HL-60 (cell line): ENCODE results near the gene EGLN1.

Experiments used
- POLR2AphosphoS5 ChIP-seq: IDR thresholded peaks from 2 replicates; pipeline ENCODE4 v1.6.1; 2012; ENCODE audit warnings: low read depth
- REST ChIP-seq: IDR thresholded peaks from 2 replicates; pipeline ENCODE4 v1.6.1; 2012; ENCODE audit warnings: low read depth; ENCODE audit not compliant: insufficient replicate concordance
- TF ChIP-seq, protein P1 (sequence below): IDR thresholded peaks from one replicate; pipeline ENCODE4 v1.5.1; 2011; ENCODE audit warnings: low read length, control low read depth, inconsistent platforms; ENCODE audit not compliant: insufficient read depth

DNA sequence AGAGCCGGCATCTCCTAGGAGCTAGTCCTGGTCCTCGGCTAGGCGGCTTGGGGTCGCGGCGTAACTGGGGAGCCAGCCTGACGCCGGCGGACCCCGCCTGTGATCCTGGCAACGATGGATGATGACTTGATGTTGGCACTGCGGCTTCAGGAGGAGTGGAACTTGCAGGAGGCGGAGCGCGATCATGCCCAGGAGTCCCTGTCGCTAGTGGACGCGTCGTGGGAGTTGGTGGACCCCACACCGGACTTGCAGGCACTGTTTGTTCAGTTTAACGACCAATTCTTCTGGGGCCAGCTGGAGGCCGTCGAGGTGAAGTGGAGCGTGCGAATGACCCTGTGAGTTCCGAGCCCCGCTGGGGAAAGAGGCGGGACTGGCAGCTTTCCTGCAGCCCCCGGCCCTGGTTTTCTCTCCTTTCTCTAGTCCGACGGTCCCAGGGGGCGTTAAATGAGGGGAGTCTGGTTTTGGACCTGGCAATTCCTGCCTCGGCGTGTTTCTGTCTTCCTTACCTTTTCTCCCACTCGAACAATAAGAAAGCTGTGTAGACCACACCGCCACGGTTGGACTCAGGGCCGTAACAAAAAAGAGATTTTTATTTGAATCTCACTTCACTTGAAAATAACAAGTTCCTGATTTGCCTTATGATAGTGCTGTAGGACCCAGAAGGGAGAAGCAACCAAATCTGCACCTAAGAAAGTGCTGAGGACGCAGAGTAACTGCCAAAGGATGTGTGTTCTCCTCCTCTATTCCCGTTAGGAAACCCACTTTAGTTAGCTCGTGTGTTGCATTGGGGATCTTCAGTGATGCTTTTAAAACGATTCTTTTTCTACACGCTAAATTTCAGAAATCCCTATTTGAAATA is 83.6 kb downstream of the EGLN1 start, which contains the start of gene SPRTN:
- no peak for TF ChIP-seq POLR2AphosphoS5
- TF ChIP-seq, protein P1, sequence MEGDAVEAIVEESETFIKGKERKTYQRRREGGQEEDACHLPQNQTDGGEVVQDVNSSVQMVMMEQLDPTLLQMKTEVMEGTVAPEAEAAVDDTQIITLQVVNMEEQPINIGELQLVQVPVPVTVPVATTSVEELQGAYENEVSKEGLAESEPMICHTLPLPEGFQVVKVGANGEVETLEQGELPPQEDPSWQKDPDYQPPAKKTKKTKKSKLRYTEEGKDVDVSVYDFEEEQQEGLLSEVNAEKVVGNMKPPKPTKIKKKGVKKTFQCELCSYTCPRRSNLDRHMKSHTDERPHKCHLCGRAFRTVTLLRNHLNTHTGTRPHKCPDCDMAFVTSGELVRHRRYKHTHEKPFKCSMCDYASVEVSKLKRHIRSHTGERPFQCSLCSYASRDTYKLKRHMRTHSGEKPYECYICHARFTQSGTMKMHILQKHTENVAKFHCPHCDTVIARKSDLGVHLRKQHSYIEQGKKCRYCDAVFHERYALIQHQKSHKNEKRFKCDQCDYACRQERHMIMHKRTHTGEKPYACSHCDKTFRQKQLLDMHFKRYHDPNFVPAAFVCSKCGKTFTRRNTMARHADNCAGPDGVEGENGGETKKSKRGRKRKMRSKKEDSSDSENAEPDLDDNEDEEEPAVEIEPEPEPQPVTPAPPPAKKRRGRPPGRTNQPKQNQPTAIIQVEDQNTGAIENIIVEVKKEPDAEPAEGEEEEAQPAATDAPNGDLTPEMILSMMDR, result no peak
- TF ChIP-seq REST, result no peak
